H1 (cell line): ENCODE measurements around the gene MAGEB3. TPM values are rescaled to one million over a fixed set of nuclear protein-coding genes. Genes with fewer than 3 reads are reported as not detected.

Experiments used
- CTCF ChIA-PET: fragments of 300-600 bp; sonication (Branson Sonifier 250); formaldehyde crosslinking; loops from one replicate; lab custom pipeline; 2021; ENCODE audit not compliant: partially characterized antibody; lab: Charles Lee
- POLR2A ChIA-PET: fragments of 300-600 bp; sonication (Branson Sonifier 250); formaldehyde crosslinking; loops from one replicate; lab custom pipeline; 2021; ENCODE audit warnings: inconsistent platforms; ENCODE audit not compliant: partially characterized antibody; lab: Charles Lee
- DNase-seq, 2 experiments: peaks; one replicate each; pipeline versions ENCODE4 v3.0.0 to v3.0.0-alpha.2; 2010 to 2022; ENCODE audit warnings: low spot score in 2 of 2, low read depth in 1 of 2, mixed read lengths in 1 of 2
- FAIRE-seq: peaks from 2 replicates; lab custom pipeline; 2011; peaks lifted over from hg19 to GRCh38; lab: Jason Lieb, UNC
- H2AFZ ChIP-seq: 2 replicates; pipeline ENCODE4 v1.8.1; 2012; ENCODE audit warnings: low read length, inconsistent platforms
- H2AK5ac ChIP-seq: 2 replicates; pipeline ENCODE4 v1.6.1; 2013; ENCODE audit warnings: low read depth, low read length
- H2BK120ac ChIP-seq: replicated peaks from 2 replicates; pipeline ENCODE3; 2013; ENCODE audit warnings: low read depth, low read length, inconsistent platforms
- H2BK12ac ChIP-seq: 2 replicates; pipeline ENCODE4 v1.6.1; 2013; ENCODE audit warnings: low read depth, low read length
- H2BK15ac ChIP-seq: 2 replicates; pipeline ENCODE4 v1.6.1; 2013; ENCODE audit warnings: low read length
- H2BK20ac ChIP-seq: 2 replicates; pipeline ENCODE4 v1.6.1; 2013; ENCODE audit warnings: low read length
- H2BK5ac ChIP-seq: 2 replicates; pipeline ENCODE4 v1.6.1; 2013; ENCODE audit warnings: low read depth, low read length
- H3K14ac ChIP-seq: 2 replicates; pipeline ENCODE4 v1.6.1; 2013; ENCODE audit warnings: inconsistent platforms; ENCODE audit not compliant: insufficient read length
- H3K18ac ChIP-seq: 2 replicates; pipeline ENCODE4 v1.6.1; 2013; ENCODE audit warnings: low read length; ENCODE audit errors: extremely low read depth
- H3K23ac ChIP-seq: 2 replicates; pipeline ENCODE4 v1.6.1; 2013; ENCODE audit warnings: inconsistent platforms; ENCODE audit not compliant: insufficient read length
- H3K23me2 ChIP-seq: 2 replicates; pipeline ENCODE4 v1.6.1; 2013; ENCODE audit warnings: low read depth, low read length
- H3K27ac ChIP-seq: 2 replicates; pipeline ENCODE4 v1.6.1; 2011; ENCODE audit warnings: low read depth, low read length, inconsistent platforms
- H3K27me3 ChIP-seq, 4 experiments: replicated peaks in 1 of 4; 1 replicate in 1 of 4; 2 replicates in 3 of 4; pipeline versions ENCODE4 v1.6.1 to v1.8.1; 2011 to 2013; ENCODE audit warnings: low read length in 3 of 4, mild to moderate bottlenecking in 3 of 4, inconsistent platforms in 2 of 4, mixed read lengths in 2 of 4, moderate library complexity in 1 of 4; ENCODE audit not compliant: control insufficient read depth in 3 of 4, insufficient read depth in 3 of 4; ENCODE audit errors: extremely low read depth in 1 of 4
- H3K36me3 ChIP-seq, 4 experiments: 2 replicates each; pipeline versions ENCODE4 v1.6.1 to v1.8.1; 2011 to 2013; ENCODE audit warnings: mild to moderate bottlenecking in 4 of 4, low read length in 3 of 4, moderate library complexity in 2 of 4, control low read depth in 1 of 4, inconsistent platforms in 1 of 4; ENCODE audit not compliant: insufficient read depth in 4 of 4, control insufficient read depth in 2 of 4
- H3K4ac ChIP-seq: replicated peaks from 2 replicates; pipeline ENCODE3; 2013; ENCODE audit warnings: low read length, low read depth, mixed read lengths, inconsistent platforms; ENCODE audit not compliant: insufficient read length
- H3K4me1 ChIP-seq, 4 experiments: replicated peaks in 1 of 4; 1 replicate in 1 of 4; 2 replicates in 3 of 4; pipeline versions ENCODE4 v1.6.1 to v1.8.1; 2011 to 2013; ENCODE audit warnings: low read length in 3 of 4, inconsistent platforms in 2 of 4, mixed read lengths in 1 of 4; ENCODE audit not compliant: insufficient read depth in 4 of 4, control insufficient read depth in 3 of 4
- H3K4me2 ChIP-seq, 2 experiments: 2 replicates each; pipeline versions ENCODE4 v1.6.1 to v1.8.1; 2011 to 2013; ENCODE audit warnings: low read depth in 2 of 2, low read length in 2 of 2, control low read depth in 1 of 2, inconsistent platforms in 1 of 2, mild to moderate bottlenecking in 1 of 2; ENCODE audit not compliant: insufficient read depth in 1 of 2
- H3K4me3 ChIP-seq, 4 experiments: fragments of 200-600, 300-600 bp in 1 of 4; sonication (generic), shearing (Covaris generic), sonication (Bioruptor Twin) in 1 of 4; 2 replicates each; pipeline versions ENCODE4 v1.5.1 to v1.8.1; 2011 to 2016; ENCODE audit warnings: low read length in 4 of 4, low read depth in 3 of 4, control low read depth in 2 of 4, inconsistent platforms in 2 of 4, mild to moderate bottlenecking in 2 of 4, mixed read lengths in 1 of 4, moderate library complexity in 1 of 4; ENCODE audit not compliant: insufficient read depth in 2 of 4; ENCODE audit errors: extremely low read depth in 1 of 4
- H3K56ac ChIP-seq: replicated peaks from 2 replicates; pipeline ENCODE3; 2013; ENCODE audit warnings: low read depth, mild to moderate bottlenecking, mixed read lengths, low read length, inconsistent platforms; ENCODE audit not compliant: insufficient read length
- H3K79me1 ChIP-seq: 2 replicates; pipeline ENCODE4 v1.6.1; 2013; ENCODE audit warnings: low read depth, low read length, control low read depth
- H3K79me2 ChIP-seq, 2 experiments: 2 replicates each; pipeline versions ENCODE4 v1.6.1 to v1.8.1; 2012 to 2013; ENCODE audit warnings: low read length in 2 of 2, mild to moderate bottlenecking in 2 of 2, inconsistent platforms in 1 of 2; ENCODE audit not compliant: insufficient read depth in 2 of 2, control insufficient read depth in 1 of 2
- H3K9ac ChIP-seq, 4 experiments: replicated peaks in 1 of 4; 1 replicate in 1 of 4; 2 replicates in 3 of 4; pipeline versions ENCODE4 v1.6.1 to v1.8.1; 2011 to 2013; ENCODE audit warnings: low read depth in 3 of 4, low read length in 3 of 4, control low read depth in 2 of 4, mild to moderate bottlenecking in 2 of 4, moderate library complexity in 2 of 4, inconsistent platforms in 1 of 4; ENCODE audit errors: extremely low read depth in 1 of 4
- H3K9me3 ChIP-seq, 2 experiments: 2 replicates each; pipeline versions ENCODE4 v1.6.1 to v1.8.1; 2012 to 2013; ENCODE audit warnings: mild to moderate bottlenecking in 2 of 2, moderate library complexity in 2 of 2, control low read depth in 1 of 2, inconsistent platforms in 1 of 2, low read depth in 1 of 2, low read length in 1 of 2, mixed read lengths in 1 of 2; ENCODE audit not compliant: insufficient read depth in 2 of 2
- H4K20me1 ChIP-seq, 2 experiments: replicated peaks in 1 of 2; 2 replicates each; pipeline versions ENCODE3 to v1.8.1; 2011 to 2013; ENCODE audit warnings: inconsistent platforms in 2 of 2, low read length in 2 of 2, mild to moderate bottlenecking in 1 of 2; ENCODE audit not compliant: insufficient read depth in 2 of 2, control insufficient read depth in 1 of 2
- H4K5ac ChIP-seq: 2 replicates; pipeline ENCODE4 v1.6.1; 2013; ENCODE audit warnings: low read length, low read depth, mixed read lengths, inconsistent platforms; ENCODE audit not compliant: insufficient read length
- H4K8ac ChIP-seq: 2 replicates; pipeline ENCODE4 v1.8.0; 2013; ENCODE audit warnings: mild to moderate bottlenecking, moderate library complexity, low read length, inconsistent platforms; ENCODE audit not compliant: insufficient read depth; ENCODE audit errors: extremely low read depth
- H4K91ac ChIP-seq: replicated peaks from 2 replicates; pipeline ENCODE3; 2013; ENCODE audit warnings: low read length, mixed read lengths, inconsistent platforms; ENCODE audit not compliant: insufficient read length
- BACH1 ChIP-seq: IDR thresholded peaks from 2 replicates; pipeline ENCODE4 v1.6.1; 2012; ENCODE audit warnings: low read length, improper control_type of control experiment
- CTBP2 ChIP-seq: IDR thresholded peaks from 2 replicates; pipeline ENCODE4 v1.7.0; 2011; ENCODE audit warnings: borderline replicate concordance, mild to moderate bottlenecking, moderate library complexity, mixed read lengths, low read length; ENCODE audit not compliant: insufficient read depth, insufficient read length
- CTCF ChIP-seq, 3 experiments: IDR thresholded peaks; 1 replicate in 2 of 3; 2 replicates in 1 of 3; pipeline versions ENCODE4 v1.5.1 to v1.6.1; 2011; ENCODE audit warnings: low read length in 3 of 3, mild to moderate bottlenecking in 3 of 3, inconsistent platforms in 2 of 3, low read depth in 1 of 3, moderate library complexity in 1 of 3; ENCODE audit not compliant: insufficient read depth in 1 of 3; ENCODE audit errors: control extremely low read depth in 1 of 3
- GTF2F1 ChIP-seq: IDR thresholded peaks from 2 replicates; pipeline ENCODE4 v1.6.1; 2012; ENCODE audit warnings: low read depth, low read length, improper control_type of control experiment, borderline replicate concordance
- HDAC2 ChIP-seq, 2 experiments: fragments of 300-600 bp in 1 of 2; sonication (generic) in 1 of 2; IDR thresholded peaks; 2 replicates each; pipeline ENCODE4 v1.6.1; 2011 to 2012; ENCODE audit warnings: low read depth in 2 of 2, low read length in 2 of 2, mild to moderate bottlenecking in 2 of 2, moderate library complexity in 2 of 2, borderline replicate concordance in 1 of 2, inconsistent platforms in 1 of 2
- PHF8 ChIP-seq: fragments of 200-600 bp; sonication (generic); conservative IDR thresholded peaks from 2 replicates; pipeline ENCODE4 v1.7.1; 2012; ENCODE audit warnings: low read depth, mild to moderate bottlenecking, inconsistent platforms, low read length, moderate library complexity
- YY1 ChIP-seq: IDR thresholded peaks from 2 replicates; pipeline ENCODE4 v1.6.1; 2011; ENCODE audit warnings: low read depth, mild to moderate bottlenecking, low read length
- WGBS, 2 experiments: shearing (Covaris generic) in 1 of 2; methylation state at CpG; one replicate each; pipeline versions ENCODE4 v1.1.6 to v1.1.7; 2013 to 2015; ENCODE audit warnings: low lambda C conversion rate in 2 of 2, mixed read lengths in 2 of 2, inconsistent platforms in 1 of 2, low coverage in 1 of 2, missing lambda C conversion rate in 1 of 2; ENCODE audit not compliant: insufficient replicate concordance in 2 of 2, insufficient coverage in 1 of 2, insufficient read length in 1 of 2; ENCODE audit errors: extremely low coverage in 1 of 2, missing lambda C conversion rate in 1 of 2; 5-methylcytosine and 5-hydroxymethylcytosine counted together
- polyA plus RNA-seq, 7 experiments: library from polyadenylated mRNA; depleted of rRNA in 3 of 7; stranded (reverse) in 5 of 7; unstranded in 2 of 7; fragments of >200 nt in 5 of 7; fragments of 200-250 nt in 2 of 7; gene quantifications; 1 replicate in 5 of 7; 2 replicates in 1 of 7; 4 replicates in 1 of 7; pipeline versions ENCODE4 v1.2.1 to v1.2.3, GENCODE V29; 2011 to 2013; ENCODE audit warnings: missing spikeins in 2 of 7, mixed read lengths in 2 of 7
- total RNA-seq: library from RNA; stranded (reverse); fragmentation: NEBNext Ultra II Directional; extraction: Animal tissue kit (Norgen Biotek cat#: 25700); gene quantifications from 2 replicates; pipeline ENCODE4 v1.2.1, GENCODE V29; 2021

The MAGEB3 gene
- total and polyA plus RNA-seq, 2 of the 8 experiments (the other 6 are each of a cell fraction or from before 2014, with no cell fraction given) = not detected

GRCh38 chrX:30259927-30260326 lies 29.5 kb downstream of the MAGEB3 start:
- H3K79me2 ChIP-seq = no peaks in the 10 kb centered on the region
- DNase-seq = no peak
- H3K4me1 ChIP-seq = no peaks in the 10 kb centered on the region
- H3K23ac ChIP-seq = no peak overlapping the region
- H4K91ac ChIP-seq = no peak overlapping the region
- H3K9ac ChIP-seq = no peak overlapping the region
- no peak overlapping the region for H3K27ac ChIP-seq
- H3K4me2 ChIP-seq = no peak overlapping the region
- no peak for FAIRE-seq
- H3K14ac ChIP-seq = no peak overlapping the region
- no peak overlapping the region for H3K4me3 ChIP-seq
- no peak overlapping the region for H3K4ac ChIP-seq
- no peak overlapping the region for H4K8ac ChIP-seq
- H2AK5ac ChIP-seq = no peak overlapping the region
- H3K18ac ChIP-seq = no peak overlapping the region
- H3K36me3 ChIP-seq = no peaks in the 10 kb centered on the region
- peaks cover 5 to 14% of the 10 kb centered on the region in 2 experiments; a peak in 2 of 4 replicates for H3K9me3 ChIP-seq
- no peaks in the 10 kb centered on the region for H4K20me1 ChIP-seq
- H3K27me3 ChIP-seq = no peaks in the 10 kb centered on the region
- H3K56ac ChIP-seq = no peak overlapping the region
- ChIA-PET CTCF (no interaction called here), POLR2A (no interaction called here)
- no peaks in the 10 kb centered on the region for H3K79me1 ChIP-seq
- H2BK15ac ChIP-seq = no peak overlapping the region
- no peak overlapping the region for H2BK20ac ChIP-seq
- no peak overlapping the region for H2BK12ac ChIP-seq
- H4K5ac ChIP-seq = no peak overlapping the region
- 81% methylated on average over 2 of the region's 2 CpGs; no CpG with 5 or more reads in 1 of the 2 experiments for WGBS, 2 experiments
- no peak overlapping the region for H2BK120ac ChIP-seq
- no peaks in the 10 kb centered on the region for H3K23me2 ChIP-seq
- no peak overlapping the region for H2AFZ ChIP-seq
- TF ChIP-seq BACH1 = no peak
- TF ChIP-seq CTBP2 = no peak
- TF ChIP-seq PHF8 = no peak
- TF ChIP-seq CTCF (IDR thresholded peaks at IDR 0.05; ENCODE audit: control extremely low read depth in 1 of 3, insufficient read depth in 1 of 3, low read depth in 1 of 3, low read length in 3 of 3) = no peak
- no peak for TF ChIP-seq GTF2F1
- no peak for TF ChIP-seq YY1
- TF ChIP-seq HDAC2 (IDR thresholded peaks at IDR 0.05; ENCODE audit: borderline replicate concordance in 1 of 2, low read depth in 2 of 2, low read length in 2 of 2) = no peak
- no peak overlapping the region for H2BK5ac ChIP-seq
